PC-3 (cell line): Measurements from ENCODE around the gene KCNT1.

Experiments used
- EZH2 ChIP-seq: fragments of 300-600 bp; sonication (generic); IDR thresholded peaks from one replicate; pipeline ENCODE4 v1.6.1; 2017; ENCODE audit warnings: antibody characterized with exemption, mild to moderate bottlenecking, low read length; ENCODE audit not compliant: unreplicated experiment
- TF ChIP-seq, protein P1 (sequence below): fragments of 300-600 bp; sonication (generic); conservative IDR thresholded peaks from 2 replicates; pipeline ENCODE4 v1.5.1; 2017; ENCODE audit warnings: antibody characterized with exemption, low read depth, mild to moderate bottlenecking, low read length

DNA sequence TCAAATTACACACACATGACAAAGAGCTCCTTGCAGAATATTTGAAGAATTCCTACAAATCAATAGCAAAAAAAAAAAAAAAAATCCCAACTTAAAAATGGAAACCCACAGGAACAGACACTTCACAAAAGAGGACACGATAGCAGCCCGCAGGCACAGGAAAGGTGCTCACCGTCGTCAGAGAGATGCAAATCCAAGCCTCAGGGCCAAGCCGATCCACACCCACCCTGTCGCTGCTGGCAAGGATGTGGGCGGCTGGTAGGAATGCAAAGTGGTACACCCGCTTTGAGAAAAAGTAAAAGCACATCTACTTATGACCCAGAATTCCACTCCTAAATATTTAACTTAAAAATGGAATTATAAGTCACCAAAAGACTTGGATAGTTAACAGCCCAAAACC lies 28.0 kb upstream of the KCNT1 start:
- TF ChIP-seq, protein P1, sequence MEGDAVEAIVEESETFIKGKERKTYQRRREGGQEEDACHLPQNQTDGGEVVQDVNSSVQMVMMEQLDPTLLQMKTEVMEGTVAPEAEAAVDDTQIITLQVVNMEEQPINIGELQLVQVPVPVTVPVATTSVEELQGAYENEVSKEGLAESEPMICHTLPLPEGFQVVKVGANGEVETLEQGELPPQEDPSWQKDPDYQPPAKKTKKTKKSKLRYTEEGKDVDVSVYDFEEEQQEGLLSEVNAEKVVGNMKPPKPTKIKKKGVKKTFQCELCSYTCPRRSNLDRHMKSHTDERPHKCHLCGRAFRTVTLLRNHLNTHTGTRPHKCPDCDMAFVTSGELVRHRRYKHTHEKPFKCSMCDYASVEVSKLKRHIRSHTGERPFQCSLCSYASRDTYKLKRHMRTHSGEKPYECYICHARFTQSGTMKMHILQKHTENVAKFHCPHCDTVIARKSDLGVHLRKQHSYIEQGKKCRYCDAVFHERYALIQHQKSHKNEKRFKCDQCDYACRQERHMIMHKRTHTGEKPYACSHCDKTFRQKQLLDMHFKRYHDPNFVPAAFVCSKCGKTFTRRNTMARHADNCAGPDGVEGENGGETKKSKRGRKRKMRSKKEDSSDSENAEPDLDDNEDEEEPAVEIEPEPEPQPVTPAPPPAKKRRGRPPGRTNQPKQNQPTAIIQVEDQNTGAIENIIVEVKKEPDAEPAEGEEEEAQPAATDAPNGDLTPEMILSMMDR, result no peak
- no peak for TF ChIP-seq EZH2
